SK-N-SH (cell line): ENCODE measurements around the gene OOSP1.

ENCODE experiments used
- CTCF ChIP-seq: fragments of 200-600 bp; sonication (generic); IDR thresholded peaks from 2 replicates; pipeline ENCODE4 v1.6.1; 2017; ENCODE audit warnings: antibody characterized with exemption, mild to moderate bottlenecking, moderate library complexity
- MEF2A ChIP-seq: IDR thresholded peaks from 2 replicates; pipeline ENCODE4 v1.4.0; 2012; ENCODE audit warnings: low read depth, borderline replicate concordance
- NRF1 ChIP-seq: IDR thresholded peaks from 2 replicates; pipeline ENCODE4 v1.6.1; 2012; ENCODE audit warnings: low read depth, mild to moderate bottlenecking, low read length
- YY1 ChIP-seq: IDR thresholded peaks from 2 replicates; pipeline ENCODE4 v1.4.0; 2012; ENCODE audit warnings: low read depth, mild to moderate bottlenecking
- TF ChIP-seq, protein P1 (sequence below): IDR thresholded peaks from 2 replicates; pipeline ENCODE4 v1.4.0; 2012; ENCODE audit warnings: low read depth, borderline replicate concordance
- TF ChIP-seq, protein P2 (sequence below): fragments of 150-350 bp; IDR thresholded peaks from 2 replicates; pipeline ENCODE4 v1.6.1; 2017; ENCODE audit warnings: antibody characterized with exemption, low read length, low read depth, borderline replicate concordance
- TF ChIP-seq, protein P3 (sequence below): IDR thresholded peaks from 2 replicates; pipeline ENCODE4 v1.6.1; 2012; ENCODE audit warnings: mild to moderate bottlenecking, low read depth, low read length, moderate library complexity

DNA sequence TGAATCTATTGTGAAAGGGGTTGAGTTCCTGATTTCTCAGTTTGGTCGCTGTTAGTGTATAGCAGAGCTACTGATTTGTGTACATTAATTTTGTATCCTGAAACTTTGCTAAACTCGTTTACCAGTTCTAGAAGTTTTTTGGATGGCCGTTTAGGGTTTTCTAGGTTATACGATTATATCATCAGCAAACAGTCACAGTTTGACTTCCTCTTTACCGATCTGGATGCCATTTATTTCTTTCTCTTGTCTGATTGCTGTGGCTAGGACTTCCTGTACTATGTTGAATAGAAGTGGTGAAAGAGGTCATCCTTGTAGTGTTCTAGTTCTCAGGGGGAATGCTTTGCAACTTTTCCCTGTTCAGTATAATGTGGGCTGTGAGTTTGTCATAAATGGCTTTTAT, 54.2 kb downstream of the OOSP1 start:
- TF ChIP-seq, protein P1, sequence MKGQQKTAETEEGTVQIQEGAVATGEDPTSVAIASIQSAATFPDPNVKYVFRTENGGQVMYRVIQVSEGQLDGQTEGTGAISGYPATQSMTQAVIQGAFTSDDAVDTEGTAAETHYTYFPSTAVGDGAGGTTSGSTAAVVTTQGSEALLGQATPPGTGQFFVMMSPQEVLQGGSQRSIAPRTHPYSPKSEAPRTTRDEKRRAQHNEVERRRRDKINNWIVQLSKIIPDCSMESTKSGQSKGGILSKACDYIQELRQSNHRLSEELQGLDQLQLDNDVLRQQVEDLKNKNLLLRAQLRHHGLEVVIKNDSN = no peak
- TF ChIP-seq YY1 (no peak), CTCF (no peak), NRF1 (no peak), MEF2A (no peak)
- TF ChIP-seq, protein P2, sequence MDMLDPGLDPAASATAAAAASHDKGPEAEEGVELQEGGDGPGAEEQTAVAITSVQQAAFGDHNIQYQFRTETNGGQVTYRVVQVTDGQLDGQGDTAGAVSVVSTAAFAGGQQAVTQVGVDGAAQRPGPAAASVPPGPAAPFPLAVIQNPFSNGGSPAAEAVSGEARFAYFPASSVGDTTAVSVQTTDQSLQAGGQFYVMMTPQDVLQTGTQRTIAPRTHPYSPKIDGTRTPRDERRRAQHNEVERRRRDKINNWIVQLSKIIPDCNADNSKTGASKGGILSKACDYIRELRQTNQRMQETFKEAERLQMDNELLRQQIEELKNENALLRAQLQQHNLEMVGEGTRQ = no peak
- TF ChIP-seq, protein P3, sequence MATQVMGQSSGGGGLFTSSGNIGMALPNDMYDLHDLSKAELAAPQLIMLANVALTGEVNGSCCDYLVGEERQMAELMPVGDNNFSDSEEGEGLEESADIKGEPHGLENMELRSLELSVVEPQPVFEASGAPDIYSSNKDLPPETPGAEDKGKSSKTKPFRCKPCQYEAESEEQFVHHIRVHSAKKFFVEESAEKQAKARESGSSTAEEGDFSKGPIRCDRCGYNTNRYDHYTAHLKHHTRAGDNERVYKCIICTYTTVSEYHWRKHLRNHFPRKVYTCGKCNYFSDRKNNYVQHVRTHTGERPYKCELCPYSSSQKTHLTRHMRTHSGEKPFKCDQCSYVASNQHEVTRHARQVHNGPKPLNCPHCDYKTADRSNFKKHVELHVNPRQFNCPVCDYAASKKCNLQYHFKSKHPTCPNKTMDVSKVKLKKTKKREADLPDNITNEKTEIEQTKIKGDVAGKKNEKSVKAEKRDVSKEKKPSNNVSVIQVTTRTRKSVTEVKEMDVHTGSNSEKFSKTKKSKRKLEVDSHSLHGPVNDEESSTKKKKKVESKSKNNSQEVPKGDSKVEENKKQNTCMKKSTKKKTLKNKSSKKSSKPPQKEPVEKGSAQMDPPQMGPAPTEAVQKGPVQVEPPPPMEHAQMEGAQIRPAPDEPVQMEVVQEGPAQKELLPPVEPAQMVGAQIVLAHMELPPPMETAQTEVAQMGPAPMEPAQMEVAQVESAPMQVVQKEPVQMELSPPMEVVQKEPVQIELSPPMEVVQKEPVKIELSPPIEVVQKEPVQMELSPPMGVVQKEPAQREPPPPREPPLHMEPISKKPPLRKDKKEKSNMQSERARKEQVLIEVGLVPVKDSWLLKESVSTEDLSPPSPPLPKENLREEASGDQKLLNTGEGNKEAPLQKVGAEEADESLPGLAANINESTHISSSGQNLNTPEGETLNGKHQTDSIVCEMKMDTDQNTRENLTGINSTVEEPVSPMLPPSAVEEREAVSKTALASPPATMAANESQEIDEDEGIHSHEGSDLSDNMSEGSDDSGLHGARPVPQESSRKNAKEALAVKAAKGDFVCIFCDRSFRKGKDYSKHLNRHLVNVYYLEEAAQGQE = no peak
